ENCODE results near the gene UBE2U.

UBE2U gene

DNA sequence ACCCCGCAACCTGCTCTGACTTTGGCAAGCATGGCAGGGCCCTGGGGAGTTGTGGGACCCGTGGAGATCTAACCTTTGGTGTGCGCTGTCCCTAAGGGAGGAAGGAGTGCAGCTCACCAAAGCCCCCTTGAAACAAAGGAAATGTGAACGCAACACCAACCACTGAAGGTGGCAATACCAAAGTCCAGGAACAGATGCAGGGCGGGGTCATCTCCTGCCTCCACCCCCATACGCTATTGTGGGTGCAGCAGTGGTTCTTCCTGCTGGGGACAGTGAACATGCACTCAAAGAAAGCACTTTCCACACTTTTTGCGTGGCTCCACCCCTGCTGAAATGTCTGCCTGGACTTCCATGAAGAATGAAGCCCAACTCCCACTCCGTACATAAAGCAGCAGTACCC is 93.0 kb downstream of the UBE2U start:
- no peak for DNase-seq

- DNase-seq, result no peak
These were observed 98.8 kb downstream of the UBE2U start for GRCh38 chr1:64302194-64302593.

- DNase-seq, result no peak
These were observed 99.5 kb downstream of the UBE2U start for GRCh38 chr1:64302971-64303370.

DNA sequence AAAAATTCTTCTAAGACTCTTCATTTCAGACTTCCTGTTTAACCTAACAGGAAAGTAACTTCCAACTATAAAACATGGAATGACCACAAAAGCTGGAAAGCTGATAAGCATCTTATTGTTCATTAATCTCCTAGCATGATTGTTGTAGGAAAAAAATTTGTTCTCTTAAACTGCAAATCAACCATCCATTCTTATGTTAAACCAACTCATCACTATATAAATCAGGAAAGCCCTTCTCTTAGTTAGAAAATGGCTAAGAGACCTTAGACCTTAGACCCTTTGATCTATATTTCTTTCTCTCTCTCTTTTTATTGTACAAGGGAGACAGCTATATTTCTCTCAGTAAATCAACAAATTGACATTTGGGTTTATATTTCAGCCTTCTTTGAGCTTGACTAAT is 101.4 kb downstream of the UBE2U start:
- DNase-seq, result no peak

GRCh38 chr1:64308866-64309265 is 105.4 kb downstream of the UBE2U start:
- no peak for DNase-seq

- no peak for DNase-seq
These were observed 106.0 kb downstream of the UBE2U start for GRCh38 chr1:64309431-64309831.

GRCh38 chr1:64310760-64311159 is 107.3 kb downstream of the UBE2U start:
- no peak for DNase-seq

- no peak for DNase-seq
These were observed 109.0 kb downstream of the UBE2U start for GRCh38 chr1:64312431-64312830.

GRCh38 chr1:64315402-64315801 is 112.0 kb downstream of the UBE2U start:
- DNase-seq, result no peak
